Adrenal gland (tissue), 5 donors: Measurements from ENCODE around the gene THAP4.

ENCODE experiments used
- POLR2A ChIP-seq, 2 donors: fragments of 450-650 bp; IDR thresholded peaks; one replicate each; pipeline ENCODE4 v1.6.1; 2017; ENCODE audit warnings: antibody characterized with exemption in 2 of 2, mild to moderate bottlenecking in 2 of 2, moderate library complexity in 1 of 2
- TF ChIP-seq, protein P1 (sequence below), 6 experiments: fragments of 450-650 bp in 4 of 6; fragments of 200-600 bp in 2 of 6; sonication (generic) in 1 of 6; IDR thresholded peaks; 1 replicate in 5 of 6; 2 replicates in 1 of 6; pipeline versions ENCODE4 v1.5.1 to v1.8.0; 2016 to 2021; ENCODE audit warnings: antibody characterized with exemption in 6 of 6, mild to moderate bottlenecking in 2 of 6, moderate library complexity in 1 of 6
- donor health status: DM: no; HTN: no; CAD: no.

DNA sequence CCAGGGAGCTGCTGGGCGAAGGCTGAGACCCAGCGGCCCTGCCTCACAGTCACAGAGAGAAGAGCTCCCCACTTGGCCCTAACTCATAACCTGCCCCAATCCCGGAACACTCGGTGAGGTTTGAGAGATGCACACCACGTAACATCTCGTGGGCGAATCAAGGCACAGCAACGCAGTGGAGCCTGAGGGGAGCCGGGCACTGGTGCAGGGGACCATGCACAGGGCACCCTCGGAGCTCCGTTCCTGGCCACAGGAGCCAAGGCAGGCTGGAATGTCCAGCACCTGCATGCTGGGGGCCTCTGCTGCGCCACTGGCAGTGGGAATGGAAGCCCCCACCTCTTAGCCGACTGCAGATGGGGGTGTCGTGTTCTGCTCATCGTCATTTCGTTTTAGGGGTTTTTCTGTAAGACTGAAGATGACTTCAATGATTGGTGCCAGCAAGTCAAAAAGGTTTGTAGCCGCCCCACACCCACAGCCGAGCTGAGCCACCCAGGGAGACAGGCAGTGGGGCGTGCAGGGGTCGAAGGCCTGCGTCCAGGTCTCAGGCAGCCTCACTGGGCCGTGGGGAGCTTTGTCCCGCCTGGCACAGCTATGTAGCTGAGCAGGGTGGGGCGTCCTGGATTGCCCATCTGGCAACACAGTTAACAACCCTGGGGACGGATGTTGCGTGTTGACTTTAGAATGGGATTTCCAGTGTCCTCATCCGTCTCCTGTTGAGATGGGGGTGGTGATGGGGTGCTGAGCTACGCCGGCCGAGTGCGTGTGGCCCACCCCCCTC lies 33.6 kb upstream of the THAP4 start:
- TF ChIP-seq POLR2A (IDR thresholded peaks at IDR 0.05) = no peak
- TF ChIP-seq, protein P1, sequence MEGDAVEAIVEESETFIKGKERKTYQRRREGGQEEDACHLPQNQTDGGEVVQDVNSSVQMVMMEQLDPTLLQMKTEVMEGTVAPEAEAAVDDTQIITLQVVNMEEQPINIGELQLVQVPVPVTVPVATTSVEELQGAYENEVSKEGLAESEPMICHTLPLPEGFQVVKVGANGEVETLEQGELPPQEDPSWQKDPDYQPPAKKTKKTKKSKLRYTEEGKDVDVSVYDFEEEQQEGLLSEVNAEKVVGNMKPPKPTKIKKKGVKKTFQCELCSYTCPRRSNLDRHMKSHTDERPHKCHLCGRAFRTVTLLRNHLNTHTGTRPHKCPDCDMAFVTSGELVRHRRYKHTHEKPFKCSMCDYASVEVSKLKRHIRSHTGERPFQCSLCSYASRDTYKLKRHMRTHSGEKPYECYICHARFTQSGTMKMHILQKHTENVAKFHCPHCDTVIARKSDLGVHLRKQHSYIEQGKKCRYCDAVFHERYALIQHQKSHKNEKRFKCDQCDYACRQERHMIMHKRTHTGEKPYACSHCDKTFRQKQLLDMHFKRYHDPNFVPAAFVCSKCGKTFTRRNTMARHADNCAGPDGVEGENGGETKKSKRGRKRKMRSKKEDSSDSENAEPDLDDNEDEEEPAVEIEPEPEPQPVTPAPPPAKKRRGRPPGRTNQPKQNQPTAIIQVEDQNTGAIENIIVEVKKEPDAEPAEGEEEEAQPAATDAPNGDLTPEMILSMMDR (IDR thresholded peaks at IDR 0.05) = no peak
